ENCODE measurements around the gene MAN1C1. TPM values are rescaled to one million over a fixed set of nuclear protein-coding genes. Genes with fewer than 3 reads are reported as not detected.
A peak's percentile ranks its signal among the peaks of the same experiment; 100 is the strongest.

Gene MAN1C1
- total RNA-seq, 1 donor from 2014 or later: 64.7 TPM

DNA sequence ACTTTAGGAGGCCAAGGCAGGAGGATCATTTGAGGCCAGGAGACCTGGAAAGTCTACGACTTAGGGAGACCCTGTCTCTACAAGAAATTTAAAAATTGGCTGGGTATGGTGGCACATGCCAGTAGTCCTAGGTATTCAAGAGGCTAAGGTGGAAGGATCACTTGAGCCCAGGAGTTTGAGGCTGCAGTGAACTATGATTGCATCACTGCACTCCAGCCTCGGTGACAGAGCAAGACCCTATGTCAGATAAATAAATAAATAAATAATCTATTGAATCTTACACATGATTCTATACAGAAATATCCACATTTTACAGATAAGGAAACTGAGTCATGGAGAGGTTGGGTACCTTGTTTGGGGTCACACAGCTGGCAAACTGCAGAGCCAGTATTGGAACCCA lies 89.1 kb downstream of the MAN1C1 start:
- Mint-ChIP-seq H3K27ac (ENCODE audit: unreplicated experiment) (no peak overlapping the region), H3K4me3 (ENCODE audit: unreplicated experiment) (no peak overlapping the region), H3K9me3 (ENCODE audit: unreplicated experiment) (no peaks in the 10 kb centered on the region), H3K4me1 (ENCODE audit: unreplicated experiment) (peaks cover 63% of the 10 kb centered on the region), H3K27me3 (ENCODE audit: unreplicated experiment) (no peaks in the 10 kb centered on the region), H3K36me3 (ENCODE audit: unreplicated experiment) (peaks cover 7% of the 10 kb centered on the region)
- TF ChIP-seq, protein P1, sequence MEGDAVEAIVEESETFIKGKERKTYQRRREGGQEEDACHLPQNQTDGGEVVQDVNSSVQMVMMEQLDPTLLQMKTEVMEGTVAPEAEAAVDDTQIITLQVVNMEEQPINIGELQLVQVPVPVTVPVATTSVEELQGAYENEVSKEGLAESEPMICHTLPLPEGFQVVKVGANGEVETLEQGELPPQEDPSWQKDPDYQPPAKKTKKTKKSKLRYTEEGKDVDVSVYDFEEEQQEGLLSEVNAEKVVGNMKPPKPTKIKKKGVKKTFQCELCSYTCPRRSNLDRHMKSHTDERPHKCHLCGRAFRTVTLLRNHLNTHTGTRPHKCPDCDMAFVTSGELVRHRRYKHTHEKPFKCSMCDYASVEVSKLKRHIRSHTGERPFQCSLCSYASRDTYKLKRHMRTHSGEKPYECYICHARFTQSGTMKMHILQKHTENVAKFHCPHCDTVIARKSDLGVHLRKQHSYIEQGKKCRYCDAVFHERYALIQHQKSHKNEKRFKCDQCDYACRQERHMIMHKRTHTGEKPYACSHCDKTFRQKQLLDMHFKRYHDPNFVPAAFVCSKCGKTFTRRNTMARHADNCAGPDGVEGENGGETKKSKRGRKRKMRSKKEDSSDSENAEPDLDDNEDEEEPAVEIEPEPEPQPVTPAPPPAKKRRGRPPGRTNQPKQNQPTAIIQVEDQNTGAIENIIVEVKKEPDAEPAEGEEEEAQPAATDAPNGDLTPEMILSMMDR (IDR thresholded peaks at IDR 0.05): no peak
- DNase-seq (ENCODE audit: extremely low spot score, unreplicated experiment): no peak

DNA sequence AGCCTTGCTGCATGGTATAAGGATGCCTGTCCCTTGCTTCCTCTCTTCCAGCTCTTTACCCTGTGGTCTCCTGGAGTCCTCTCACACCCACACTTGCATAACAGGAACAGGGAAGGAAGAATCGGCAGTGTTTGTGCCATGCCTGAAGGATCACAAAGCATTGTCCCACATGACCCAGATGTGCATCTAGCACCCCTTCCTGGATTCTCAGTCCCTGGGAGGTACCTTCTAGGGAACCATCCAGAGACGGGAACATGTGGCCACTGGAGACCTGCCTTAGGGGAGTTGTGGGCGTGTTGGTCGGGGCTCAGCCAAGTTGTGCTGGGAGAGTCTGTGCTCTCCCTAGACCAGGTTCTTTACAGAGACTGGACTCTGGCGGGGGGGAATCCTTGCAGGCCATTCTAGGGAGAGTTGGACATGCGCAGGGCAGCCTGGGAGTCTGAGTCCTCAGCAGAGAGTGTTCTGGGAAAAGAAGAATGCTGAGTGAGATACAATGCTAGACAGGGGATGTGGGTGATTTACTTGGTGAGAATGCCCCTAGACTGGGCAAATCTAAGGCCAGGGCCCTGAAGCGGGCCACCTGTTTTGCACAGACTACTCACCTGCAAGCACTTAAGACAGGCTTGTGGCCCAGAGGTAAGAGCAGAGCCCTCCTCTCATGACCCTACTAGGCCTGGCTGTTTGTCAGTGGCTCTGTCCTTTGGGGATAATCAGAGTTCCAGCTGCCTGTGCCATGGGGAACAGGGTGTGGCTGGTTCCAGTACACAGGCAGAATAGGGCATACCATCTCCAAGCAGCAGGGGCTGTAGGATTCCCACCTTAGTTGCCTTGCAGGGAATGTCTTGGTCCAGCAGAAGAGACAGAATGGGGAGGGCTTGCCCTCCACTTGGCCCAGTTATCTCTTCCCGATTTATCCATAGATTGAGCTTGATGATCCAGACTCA lies 89.8 kb downstream of the MAN1C1 start:
- Mint-ChIP-seq H3K4me3 (ENCODE audit: unreplicated experiment) (no peak overlapping the region), H3K36me3 (ENCODE audit: unreplicated experiment) (peaks cover 7% of the 10 kb centered on the region), H3K4me1 (ENCODE audit: unreplicated experiment) (peaks cover 68% of the 10 kb centered on the region), H3K27me3 (ENCODE audit: unreplicated experiment) (no peaks in the 10 kb centered on the region), H3K27ac (ENCODE audit: unreplicated experiment) (peak overlapping the region; percentile 94), H3K9me3 (ENCODE audit: unreplicated experiment) (no peaks in the 10 kb centered on the region)
- TF ChIP-seq, protein P1 (IDR thresholded peaks at IDR 0.05): no peak
- no peak for DNase-seq (ENCODE audit: extremely low spot score, unreplicated experiment)

DNA sequence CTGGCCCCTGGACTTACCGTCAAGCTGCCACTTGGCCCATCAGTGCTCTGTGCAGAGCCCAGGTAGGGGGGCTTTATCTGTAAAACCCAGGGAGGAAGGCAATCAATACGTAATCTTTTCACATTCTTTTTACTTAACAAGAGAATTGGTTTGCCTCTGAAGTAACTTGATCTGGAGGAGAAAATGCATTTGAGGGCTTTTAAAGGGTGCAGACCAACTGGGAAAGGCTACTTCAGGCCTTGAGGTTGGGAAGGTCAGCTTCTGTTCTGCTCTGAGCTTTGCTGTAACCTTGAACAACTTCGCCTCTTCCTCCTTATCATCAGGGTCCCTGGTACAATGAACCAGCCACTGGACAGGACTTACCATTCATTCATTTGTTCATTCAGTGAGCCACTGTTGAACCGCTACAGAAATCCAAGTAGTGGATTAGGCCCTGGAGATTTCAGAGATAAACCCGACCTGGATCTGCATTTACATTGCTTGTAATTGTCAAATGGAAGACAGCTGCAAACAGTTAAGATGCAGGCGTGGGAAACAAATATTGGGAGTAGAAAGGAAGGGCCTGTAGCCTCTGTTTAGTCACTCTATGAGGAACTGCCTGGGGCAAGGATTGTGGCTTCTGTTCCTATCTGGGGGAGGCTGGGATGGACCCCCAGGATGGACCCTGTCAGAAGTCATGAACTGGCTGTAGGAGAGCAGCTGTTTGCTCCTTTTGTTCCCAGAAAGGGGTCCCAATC lies 90.9 kb downstream of the MAN1C1 start:
- Mint-ChIP-seq H3K27ac (ENCODE audit: unreplicated experiment) (peak overlapping the region; percentile 94), H3K4me1 (ENCODE audit: unreplicated experiment) (peaks cover 74% of the 10 kb centered on the region), H3K27me3 (ENCODE audit: unreplicated experiment) (no peaks in the 10 kb centered on the region), H3K4me3 (ENCODE audit: unreplicated experiment) (peak overlapping the region; percentile 19), H3K36me3 (ENCODE audit: unreplicated experiment) (peaks cover 7% of the 10 kb centered on the region), H3K9me3 (ENCODE audit: unreplicated experiment) (no peaks in the 10 kb centered on the region)
- TF ChIP-seq, protein P1 (IDR thresholded peaks at IDR 0.05): no peak
- DNase-seq (ENCODE audit: extremely low spot score, unreplicated experiment): no peak

DNA sequence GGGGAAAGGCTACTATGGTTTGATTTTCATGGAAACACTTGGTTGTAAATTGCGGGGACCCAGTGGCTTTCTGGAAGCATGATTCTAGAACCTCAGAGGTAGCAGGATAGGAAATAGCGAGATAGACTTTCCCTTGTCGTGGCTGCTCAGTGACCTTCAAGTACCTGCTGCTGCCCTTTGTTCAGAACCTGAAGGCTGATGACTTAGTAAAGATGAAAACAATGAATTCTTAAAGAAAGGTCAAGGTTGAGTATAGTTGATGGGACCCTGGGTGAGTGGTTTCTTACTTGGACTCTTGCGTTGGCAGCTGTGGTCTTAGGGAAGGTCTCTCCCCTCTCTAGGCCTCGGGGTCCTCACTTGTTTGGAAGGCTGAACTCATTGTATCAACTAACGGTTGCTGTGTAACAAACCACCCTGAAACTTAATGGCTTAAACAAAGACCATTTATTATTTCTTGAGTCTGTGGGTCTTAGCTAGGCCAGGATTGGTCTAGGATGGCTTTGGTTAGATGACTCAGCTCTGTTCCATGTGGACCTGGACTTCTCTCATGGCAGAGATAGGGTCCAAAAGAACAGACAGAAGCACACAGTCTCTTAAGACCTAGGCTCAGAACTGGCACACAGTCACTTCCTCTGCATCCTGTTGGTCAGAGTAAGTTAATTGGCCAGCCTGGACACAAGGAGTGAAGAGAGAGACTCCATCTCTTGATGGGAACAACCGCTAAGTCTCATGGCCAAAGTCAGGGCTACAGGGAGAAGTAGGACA lies 94.2 kb downstream of the MAN1C1 start:
- no peak for DNase-seq (ENCODE audit: extremely low spot score, unreplicated experiment)
- Mint-ChIP-seq H3K27me3 (ENCODE audit: unreplicated experiment) (no peaks in the 10 kb centered on the region), H3K27ac (ENCODE audit: unreplicated experiment) (peak overlapping the region; percentile 90), H3K9me3 (ENCODE audit: unreplicated experiment) (no peaks in the 10 kb centered on the region), H3K4me1 (ENCODE audit: unreplicated experiment) (peaks cover 82% of the 10 kb centered on the region), H3K36me3 (ENCODE audit: unreplicated experiment) (peaks cover 2% of the 10 kb centered on the region), H3K4me3 (ENCODE audit: unreplicated experiment) (no peak overlapping the region)
- TF ChIP-seq, protein P1 (IDR thresholded peaks at IDR 0.05): no peak

Measured in osteocyte (in vitro differentiated cells).